ENCODE measurements around the gene GRM8.

GRM8 gene

DNA sequence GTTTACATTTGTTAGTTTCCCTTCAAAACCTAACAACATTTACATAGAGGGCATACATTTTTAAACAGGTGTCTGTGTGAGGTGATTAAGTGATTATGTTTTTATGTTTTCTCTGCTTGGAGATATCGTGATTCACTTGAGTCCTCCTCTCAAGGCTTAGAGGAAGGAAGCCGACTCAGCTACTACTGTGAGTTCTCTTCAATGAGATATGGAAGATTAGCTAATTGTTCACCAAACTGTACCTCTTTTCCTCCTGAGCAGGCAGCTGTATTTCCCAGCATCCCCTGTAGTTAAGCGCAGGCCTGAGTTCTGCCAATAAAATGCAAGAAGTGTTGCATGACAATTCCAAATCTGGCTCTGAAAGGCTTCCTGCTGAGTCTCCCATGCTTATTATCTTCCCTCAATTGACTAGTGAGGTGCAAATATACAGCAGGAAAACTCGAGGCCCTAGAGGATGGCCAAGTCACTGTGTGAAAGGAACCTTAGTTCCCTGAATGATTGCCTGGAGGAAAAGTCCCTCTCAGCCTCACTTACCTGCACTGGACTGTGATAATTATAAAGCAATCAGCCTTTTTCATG, 528.7 kb downstream of the GRM8 start:
- TF ChIP-seq, protein P1, sequence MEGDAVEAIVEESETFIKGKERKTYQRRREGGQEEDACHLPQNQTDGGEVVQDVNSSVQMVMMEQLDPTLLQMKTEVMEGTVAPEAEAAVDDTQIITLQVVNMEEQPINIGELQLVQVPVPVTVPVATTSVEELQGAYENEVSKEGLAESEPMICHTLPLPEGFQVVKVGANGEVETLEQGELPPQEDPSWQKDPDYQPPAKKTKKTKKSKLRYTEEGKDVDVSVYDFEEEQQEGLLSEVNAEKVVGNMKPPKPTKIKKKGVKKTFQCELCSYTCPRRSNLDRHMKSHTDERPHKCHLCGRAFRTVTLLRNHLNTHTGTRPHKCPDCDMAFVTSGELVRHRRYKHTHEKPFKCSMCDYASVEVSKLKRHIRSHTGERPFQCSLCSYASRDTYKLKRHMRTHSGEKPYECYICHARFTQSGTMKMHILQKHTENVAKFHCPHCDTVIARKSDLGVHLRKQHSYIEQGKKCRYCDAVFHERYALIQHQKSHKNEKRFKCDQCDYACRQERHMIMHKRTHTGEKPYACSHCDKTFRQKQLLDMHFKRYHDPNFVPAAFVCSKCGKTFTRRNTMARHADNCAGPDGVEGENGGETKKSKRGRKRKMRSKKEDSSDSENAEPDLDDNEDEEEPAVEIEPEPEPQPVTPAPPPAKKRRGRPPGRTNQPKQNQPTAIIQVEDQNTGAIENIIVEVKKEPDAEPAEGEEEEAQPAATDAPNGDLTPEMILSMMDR (IDR thresholded peaks at IDR 0.05; ENCODE audit: low read length), result no peak
- no peak for TF ChIP-seq EZH2 (IDR thresholded peaks at IDR 0.05; ENCODE audit: borderline replicate concordance, low read length)
- H3K4me2 ChIP-seq (ENCODE audit: low read length), result no peak overlapping the region
- H3K27ac ChIP-seq (ENCODE audit: low read depth, low read length, poor library complexity, severe bottlenecking), result no peak overlapping the region
- H3K9me3 ChIP-seq (ENCODE audit: low read length), result no peaks in the 10 kb centered on the region
- no peaks in the 10 kb centered on the region for H3K79me2 ChIP-seq (ENCODE audit: insufficient read depth, low read length)
- no peak overlapping the region for H2AFZ ChIP-seq (ENCODE audit: low read length)
- no peaks in the 10 kb centered on the region for H3K27me3 ChIP-seq (ENCODE audit: insufficient read depth, low read length)
- H3K4me1 ChIP-seq (ENCODE audit: insufficient read depth, low read length, severe bottlenecking), result no peaks in the 10 kb centered on the region
- no peaks in the 10 kb centered on the region for H4K20me1 ChIP-seq (ENCODE audit: insufficient read depth, low read length)
- H3K36me3 ChIP-seq (ENCODE audit: insufficient read depth, low read length), result no peaks in the 10 kb centered on the region
- no peak overlapping the region for H3K9ac ChIP-seq (ENCODE audit: low read length)
- no peaks in the 10 kb centered on the region for H3K9me2 ChIP-seq (ENCODE audit: low read depth, low read length)
- no peak overlapping the region for H3K4me3 ChIP-seq (ENCODE audit: low read depth, low read length, poor library complexity, severe bottlenecking)
- H3F3A ChIP-seq (ENCODE audit: insufficient read depth, low read length), result no peaks in the 10 kb centered on the region

DNA sequence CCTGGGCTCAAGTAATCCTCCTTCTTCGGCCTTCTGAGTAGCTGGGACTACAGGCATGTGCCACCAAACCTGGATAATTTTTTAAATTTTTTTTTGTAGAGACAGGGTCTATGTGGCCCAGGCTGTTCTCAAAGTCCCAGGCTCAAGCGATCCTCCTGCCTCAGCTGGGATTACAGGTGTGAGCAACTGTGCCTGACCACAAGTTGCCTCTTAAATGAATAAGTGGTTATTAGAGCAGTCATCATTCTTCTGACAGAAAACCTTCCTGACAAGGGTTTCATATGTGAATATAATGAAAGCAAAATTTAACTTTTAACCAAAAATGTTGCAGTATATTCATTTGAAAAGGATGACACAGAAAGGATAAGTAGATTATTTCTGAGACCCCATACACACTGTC, 532.5 kb downstream of the GRM8 start:
- H3K27ac ChIP-seq (ENCODE audit: low read depth, low read length, poor library complexity, severe bottlenecking), result no peak overlapping the region
- H4K20me1 ChIP-seq (ENCODE audit: insufficient read depth, low read length), result no peaks in the 10 kb centered on the region
- H3K79me2 ChIP-seq (ENCODE audit: insufficient read depth, low read length), result no peaks in the 10 kb centered on the region
- no peaks in the 10 kb centered on the region for H3K4me1 ChIP-seq (ENCODE audit: insufficient read depth, low read length, severe bottlenecking)
- H3K9me3 ChIP-seq (ENCODE audit: low read length), result no peaks in the 10 kb centered on the region
- H3K27me3 ChIP-seq (ENCODE audit: insufficient read depth, low read length), result no peaks in the 10 kb centered on the region
- no peak overlapping the region for H2AFZ ChIP-seq (ENCODE audit: low read length)
- H3K9me2 ChIP-seq (ENCODE audit: low read depth, low read length), result no peaks in the 10 kb centered on the region
- no peak for TF ChIP-seq EZH2 (IDR thresholded peaks at IDR 0.05; ENCODE audit: borderline replicate concordance, low read length)
- H3K4me2 ChIP-seq (ENCODE audit: low read length), result no peak overlapping the region
- no peaks in the 10 kb centered on the region for H3K36me3 ChIP-seq (ENCODE audit: insufficient read depth, low read length)
- H3K4me3 ChIP-seq (ENCODE audit: low read depth, low read length, poor library complexity, severe bottlenecking), result no peak overlapping the region
- no peaks in the 10 kb centered on the region for H3F3A ChIP-seq (ENCODE audit: insufficient read depth, low read length)
- no peak overlapping the region for H3K9ac ChIP-seq (ENCODE audit: low read length)

GRCh38 chr7:126718419-126718818, 534.3 kb downstream of the GRM8 start:
- no peaks in the 10 kb centered on the region for H3K4me1 ChIP-seq (ENCODE audit: insufficient read depth, low read length, severe bottlenecking)
- no peak for TF ChIP-seq EZH2 (IDR thresholded peaks at IDR 0.05; ENCODE audit: borderline replicate concordance, low read length)
- H3K36me3 ChIP-seq (ENCODE audit: insufficient read depth, low read length), result no peaks in the 10 kb centered on the region
- no peak overlapping the region for H2AFZ ChIP-seq (ENCODE audit: low read length)
- no peaks in the 10 kb centered on the region for H3F3A ChIP-seq (ENCODE audit: insufficient read depth, low read length)
- no peak overlapping the region for H3K4me2 ChIP-seq (ENCODE audit: low read length)
- no peak overlapping the region for H3K4me3 ChIP-seq (ENCODE audit: low read depth, low read length, poor library complexity, severe bottlenecking)
- H3K9me2 ChIP-seq (ENCODE audit: low read depth, low read length), result no peaks in the 10 kb centered on the region
- H3K27ac ChIP-seq (ENCODE audit: low read depth, low read length, poor library complexity, severe bottlenecking), result no peak overlapping the region
- no peaks in the 10 kb centered on the region for H3K27me3 ChIP-seq (ENCODE audit: insufficient read depth, low read length)
- no peaks in the 10 kb centered on the region for H3K9me3 ChIP-seq (ENCODE audit: low read length)
- H4K20me1 ChIP-seq (ENCODE audit: insufficient read depth, low read length), result no peaks in the 10 kb centered on the region
- no peaks in the 10 kb centered on the region for H3K79me2 ChIP-seq (ENCODE audit: insufficient read depth, low read length)
- H3K9ac ChIP-seq (ENCODE audit: low read length), result no peak overlapping the region

GRCh38 chr7:126716321-126716720, 536.4 kb downstream of the GRM8 start:
- Histone ChIP-seq H3K9me2 (ENCODE audit: low read depth, low read length) (no peaks in the 10 kb centered on the region), H3K9ac (ENCODE audit: low read length) (no peak overlapping the region), H3K27ac (ENCODE audit: low read depth, low read length, poor library complexity, severe bottlenecking) (no peak overlapping the region), H4K20me1 (ENCODE audit: insufficient read depth, low read length) (no peaks in the 10 kb centered on the region), H3K4me2 (ENCODE audit: low read length) (no peak overlapping the region), H3K9me3 (ENCODE audit: low read length) (no peaks in the 10 kb centered on the region), H3K4me3 (ENCODE audit: low read depth, low read length, poor library complexity, severe bottlenecking) (no peak overlapping the region), H3K36me3 (ENCODE audit: insufficient read depth, low read length) (no peaks in the 10 kb centered on the region), H3K4me1 (ENCODE audit: insufficient read depth, low read length, severe bottlenecking) (no peaks in the 10 kb centered on the region), H3K79me2 (ENCODE audit: insufficient read depth, low read length) (no peaks in the 10 kb centered on the region), H3F3A (ENCODE audit: insufficient read depth, low read length) (no peaks in the 10 kb centered on the region), H3K27me3 (ENCODE audit: insufficient read depth, low read length) (no peaks in the 10 kb centered on the region), H2AFZ (ENCODE audit: low read length) (no peak overlapping the region)
- TF ChIP-seq, protein P1 (IDR thresholded peaks at IDR 0.05; ENCODE audit: low read length), result no peak
- TF ChIP-seq EZH2 (IDR thresholded peaks at IDR 0.05; ENCODE audit: borderline replicate concordance, low read length), result no peak
